A549 treated with CORT108297 at 1 μM for 4 hours (cell line): ENCODE data around the gene EBI3. TPM values are rescaled to one million over a fixed set of nuclear protein-coding genes. Genes with fewer than 3 reads are reported as not detected.

Experiments
- total RNA-seq: library from RNA; stranded (reverse); fragments of 200-300 nt; extraction: Qiagen RNA extraction; gene quantifications from 5 replicates; pipeline ENCODE4 v1.2.3, GENCODE V29; 2022

EBI3 gene
- total RNA-seq = 2.8 to 5.2 TPM (median 3.2 TPM) in 5 replicates

DNA sequence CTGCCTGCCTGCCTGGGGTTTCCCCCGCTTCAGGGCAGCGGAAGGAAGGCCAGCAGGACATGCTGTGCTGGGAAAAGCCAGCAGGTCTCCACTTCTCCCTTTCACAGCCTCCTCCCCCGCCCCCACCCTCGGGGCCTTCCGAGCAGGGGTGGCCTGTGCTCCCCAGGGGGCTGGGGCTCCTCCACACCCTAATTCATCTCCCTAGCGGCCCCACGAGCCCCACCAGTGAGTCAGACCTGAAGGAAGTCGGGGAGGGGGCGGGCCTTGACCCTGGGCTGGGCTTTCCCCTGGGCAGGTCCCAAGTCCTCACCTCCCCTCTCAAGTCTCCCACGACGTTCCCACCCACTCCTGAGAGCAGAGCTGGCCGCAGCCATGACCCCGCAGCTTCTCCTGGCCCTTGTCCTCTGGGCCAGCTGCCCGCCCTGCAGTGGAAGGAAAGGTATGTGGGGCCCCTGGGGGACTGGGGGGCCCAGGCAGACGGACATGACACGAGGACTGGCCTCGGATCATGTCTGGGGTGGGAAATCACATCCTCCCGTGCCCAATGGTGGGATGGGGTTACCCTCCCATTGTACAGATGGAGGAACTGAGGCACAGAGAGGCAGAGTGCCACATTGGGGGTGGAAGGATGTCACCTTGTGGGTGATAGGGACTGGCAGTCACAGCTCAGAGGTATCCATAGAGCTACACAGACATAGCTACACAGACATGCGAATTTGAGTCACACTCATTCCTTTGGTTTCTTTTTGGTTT, at the start of gene EBI3:
Gene EBI3 (plus strand): TSS at position 345 of the 753 bp plus-strand sequence. CDS start 28 bp downstream, at position 373.

DNA sequence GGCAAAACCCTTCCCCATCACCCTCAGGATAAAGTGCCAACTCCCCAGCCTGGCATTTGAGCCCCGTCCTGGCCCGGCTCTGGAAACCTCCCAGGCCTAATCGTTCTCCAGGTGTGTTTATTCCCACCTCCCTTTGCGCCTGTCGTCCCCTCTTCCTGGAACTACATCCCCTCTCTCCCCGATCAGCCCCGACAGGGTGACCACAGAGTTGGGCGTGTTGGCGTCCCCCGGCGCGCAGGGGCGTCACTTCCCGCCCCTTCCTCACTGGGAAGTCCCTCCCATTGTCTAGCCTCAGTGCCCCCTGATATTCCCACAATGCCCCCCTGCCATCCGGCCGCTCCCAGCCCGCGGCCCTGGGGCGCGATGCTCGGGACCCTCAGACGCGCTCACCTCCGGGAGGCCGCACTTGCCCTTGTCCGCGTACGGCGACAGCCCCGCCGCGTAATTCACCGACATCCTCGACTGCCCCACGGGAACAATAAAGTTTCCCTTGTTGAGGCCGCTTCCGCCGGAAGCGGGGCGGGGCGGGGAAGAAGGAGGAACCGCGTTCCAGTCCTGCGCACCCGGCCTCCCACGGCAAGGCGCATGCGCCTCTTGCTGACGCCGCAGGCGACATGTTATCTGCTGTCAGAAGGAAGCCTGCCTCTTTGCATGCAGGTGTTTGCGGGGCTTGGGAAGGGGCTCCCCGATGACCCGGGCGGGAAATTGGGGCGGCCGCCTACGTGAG, 47.1 kb upstream of the EBI3 start, which contains the start of the genes ANKRD24 and SIRT6:
Gene ANKRD24 (plus strand): TSS at position 606 of the 727 bp plus-strand sequence. CDS start 3,737 bp downstream, outside the sequence.
Gene SIRT6 (minus strand): TSS at position 480 of the 727 bp plus-strand sequence. CDS start 24 bp downstream, at position 456.

DNA sequence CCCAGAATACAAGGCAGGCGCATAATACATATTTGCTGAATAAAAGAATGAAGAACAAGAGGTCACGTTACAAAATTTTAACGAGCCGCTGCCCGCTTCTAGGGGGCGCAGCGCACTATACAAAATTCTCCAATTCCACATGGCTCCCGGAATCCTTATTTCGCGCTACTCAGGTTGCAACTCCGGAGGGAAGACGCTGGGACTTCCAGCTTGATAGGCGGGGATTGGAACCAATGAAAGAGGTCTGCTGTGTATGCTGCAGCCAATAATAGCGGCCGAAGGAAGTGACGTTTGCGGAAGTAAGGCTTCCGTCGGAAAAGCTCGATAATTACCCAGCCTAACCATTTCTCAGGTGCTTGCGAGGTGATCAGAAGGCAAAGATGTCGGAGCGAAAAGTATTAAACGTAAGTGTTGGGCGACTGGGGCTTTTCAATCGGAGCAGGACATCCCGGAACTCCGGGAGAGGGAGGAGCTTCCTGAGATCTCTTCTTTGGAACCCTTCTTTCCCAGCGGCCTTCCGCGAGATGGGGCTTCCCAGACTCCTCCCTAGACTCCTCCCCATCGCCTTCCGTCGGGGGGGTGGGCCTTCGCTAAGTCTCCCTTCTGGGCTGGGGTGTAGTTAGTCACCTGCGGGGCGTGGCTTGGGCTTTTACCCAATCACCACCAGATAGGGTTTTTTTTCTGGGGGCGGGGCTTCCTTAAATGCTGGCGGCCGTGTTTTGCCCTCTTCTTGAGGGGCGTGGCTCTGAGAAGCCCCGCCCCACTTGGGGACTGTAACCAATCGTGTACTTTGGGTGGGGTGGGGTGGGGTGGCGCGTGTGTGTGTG, 17.7 kb downstream of the EBI3 start, which contains the start of gene YJU2:
Gene YJU2 (plus strand): TSS at position 314 of the 827 bp plus-strand sequence. CDS start 67 bp downstream, at position 381.

DNA sequence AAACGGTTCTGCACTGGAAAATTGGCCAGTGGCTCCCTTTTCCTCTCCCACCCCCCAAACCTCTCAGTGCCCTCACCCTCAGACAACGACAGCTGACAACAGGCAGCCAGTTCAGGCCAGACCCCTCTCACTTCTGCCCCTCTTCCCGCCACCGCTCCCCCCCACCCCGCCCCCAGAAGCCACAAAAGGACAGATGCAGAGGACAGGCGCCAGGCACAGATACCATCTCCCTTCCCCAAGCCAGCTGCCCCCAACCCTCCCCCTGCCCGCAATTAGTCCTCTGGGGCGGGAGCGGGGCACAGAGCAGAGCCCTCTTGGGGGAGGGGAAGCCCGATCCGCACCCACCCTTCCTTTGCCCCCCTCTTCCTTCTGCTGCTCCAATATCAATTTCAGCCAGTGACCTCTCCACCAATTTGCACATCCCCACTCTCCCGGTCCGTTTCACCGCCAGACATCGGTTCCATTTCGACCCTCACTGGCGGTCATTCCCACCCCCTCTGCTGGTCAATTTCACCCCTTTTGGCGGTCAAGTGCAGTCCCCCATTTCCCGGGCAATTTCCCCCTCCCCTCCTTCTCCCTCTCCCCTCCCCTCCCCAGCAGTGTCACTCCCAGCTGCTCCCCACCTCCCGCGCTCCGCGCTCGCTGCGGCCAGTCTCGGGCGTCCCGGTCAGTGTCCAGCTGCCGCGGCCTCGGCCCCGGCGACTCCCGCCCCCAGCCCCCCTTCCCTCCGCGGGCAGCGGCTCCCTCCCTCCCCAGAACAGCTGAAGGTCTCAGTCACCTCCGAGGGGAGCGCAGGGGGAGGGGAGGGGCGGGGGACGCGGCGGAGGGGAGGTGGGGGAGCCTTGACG, 49.3 kb downstream of the EBI3 start, which contains the start of gene SHD:
Gene SHD (plus strand): TSS at position 848 of the 848 bp plus-strand sequence. CDS start 798 bp downstream, outside the sequence.

Other genes with a start within 250 kb of the EBI3 start
- 849 to 1,108 TPM (median 1,071 TPM) in 5 replicates for gene EEF2, start 244.1 kb upstream of the EBI3 start, total RNA-seq
- gene PIAS4, start 221.8 kb upstream of the EBI3 start, total RNA-seq = 15.9 to 19.3 TPM (median 17.8 TPM) in 5 replicates
- 12.4 to 22.0 TPM (median 18.4 TPM) in 5 replicates for gene ZBTB7A, start 162.6 kb upstream of the EBI3 start, total RNA-seq
- 109 to 160 TPM (median 150 TPM) in 5 replicates for gene MAP2K2, start 105.4 kb upstream of the EBI3 start, total RNA-seq
- 0.05 to 0.20 TPM (median 0.11 TPM) in 5 replicates for gene CREB3L3, start 75.9 kb upstream of the EBI3 start, total RNA-seq
- gene SIRT6, start 47.0 kb upstream of the EBI3 start, total RNA-seq = 26.9 to 36.6 TPM (median 32.7 TPM) in 5 replicates
- 0.17 to 0.26 TPM (median 0.21 TPM) in 5 replicates for gene ANKRD24, start 46.8 kb upstream of the EBI3 start, total RNA-seq
- 19.9 to 21.8 TPM (median 20.5 TPM) in 5 replicates for gene YJU2, start 17.6 kb downstream of the EBI3 start, total RNA-seq
- 0.13 to 0.19 TPM in 2 of 5 replicates, not detected in the others for gene SHD, start 49.7 kb downstream of the EBI3 start, total RNA-seq
- not detected in 5 replicates for gene TMIGD2, start 72.9 kb downstream of the EBI3 start, total RNA-seq
- gene FSD1, start 75.1 kb downstream of the EBI3 start, total RNA-seq = 7.2 to 9.2 TPM (median 8.3 TPM) in 5 replicates
- 0.17 TPM in 1 of 5 replicates, not detected in the others for gene STAP2, start 109.3 kb downstream of the EBI3 start, total RNA-seq
- 5.6 to 12.3 TPM (median 11.6 TPM) in 5 replicates for gene MPND, start 114.0 kb downstream of the EBI3 start, total RNA-seq
- 44.8 to 63.5 TPM (median 59.7 TPM) in 5 replicates for gene SH3GL1, start 171.0 kb downstream of the EBI3 start, total RNA-seq
- gene CHAF1A, start 173.1 kb downstream of the EBI3 start, total RNA-seq = 20.7 to 25.0 TPM (median 24.0 TPM) in 5 replicates
- 34.8 to 65.2 TPM (median 58.0 TPM) in 5 replicates for gene UBXN6, start 228.3 kb downstream of the EBI3 start, total RNA-seq
- gene HDGFL2, start 242.8 kb downstream of the EBI3 start, total RNA-seq = 22.8 to 30.9 TPM (median 28.5 TPM) in 5 replicates